Measurements from ENCODE around the gene SLC39A11. TPM values are rescaled to one million over a fixed set of nuclear protein-coding genes. Genes with fewer than 3 reads are reported as not detected.

Gene SLC39A11
- total RNA-seq, 1 donor from 2014 or later: 26.0 TPM

DNA sequence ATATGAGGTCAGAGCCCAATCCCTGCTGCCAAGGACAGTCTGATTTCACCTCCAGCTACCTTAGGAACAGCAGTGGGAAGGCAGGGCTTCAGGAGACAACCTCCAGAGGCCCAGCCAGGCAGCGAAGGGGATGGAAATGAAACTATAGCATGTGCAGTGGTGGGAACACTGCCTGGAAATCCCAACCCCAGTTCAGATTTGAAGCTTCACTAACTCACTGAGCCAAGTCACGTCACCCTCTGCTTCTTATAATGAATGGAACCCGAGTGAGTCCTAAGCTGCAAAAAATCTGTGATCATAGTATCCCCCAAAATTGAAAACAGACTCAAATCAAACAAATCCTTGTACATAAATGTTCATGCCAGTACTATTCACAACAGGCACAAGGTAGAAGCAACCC is 36.0 kb upstream of the SLC39A11 start:
- DNase-seq (ENCODE audit: low spot score in 2 of 2, unreplicated experiment in 2 of 2): no peak
- no peaks in the 10 kb centered on the region for H3K9me3 Mint-ChIP-seq
- TF ChIP-seq, protein P1, sequence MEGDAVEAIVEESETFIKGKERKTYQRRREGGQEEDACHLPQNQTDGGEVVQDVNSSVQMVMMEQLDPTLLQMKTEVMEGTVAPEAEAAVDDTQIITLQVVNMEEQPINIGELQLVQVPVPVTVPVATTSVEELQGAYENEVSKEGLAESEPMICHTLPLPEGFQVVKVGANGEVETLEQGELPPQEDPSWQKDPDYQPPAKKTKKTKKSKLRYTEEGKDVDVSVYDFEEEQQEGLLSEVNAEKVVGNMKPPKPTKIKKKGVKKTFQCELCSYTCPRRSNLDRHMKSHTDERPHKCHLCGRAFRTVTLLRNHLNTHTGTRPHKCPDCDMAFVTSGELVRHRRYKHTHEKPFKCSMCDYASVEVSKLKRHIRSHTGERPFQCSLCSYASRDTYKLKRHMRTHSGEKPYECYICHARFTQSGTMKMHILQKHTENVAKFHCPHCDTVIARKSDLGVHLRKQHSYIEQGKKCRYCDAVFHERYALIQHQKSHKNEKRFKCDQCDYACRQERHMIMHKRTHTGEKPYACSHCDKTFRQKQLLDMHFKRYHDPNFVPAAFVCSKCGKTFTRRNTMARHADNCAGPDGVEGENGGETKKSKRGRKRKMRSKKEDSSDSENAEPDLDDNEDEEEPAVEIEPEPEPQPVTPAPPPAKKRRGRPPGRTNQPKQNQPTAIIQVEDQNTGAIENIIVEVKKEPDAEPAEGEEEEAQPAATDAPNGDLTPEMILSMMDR (IDR thresholded peaks at IDR 0.05; ENCODE audit: unreplicated experiment): no peak
- no peak overlapping the region for H3K4me3 Mint-ChIP-seq
- H3K27me3 Mint-ChIP-seq (ENCODE audit: low read depth): peaks cover 3% of the 10 kb centered on the region
- H3K36me3 Mint-ChIP-seq: no peaks in the 10 kb centered on the region
- no peaks in the 10 kb centered on the region for H3K4me1 Mint-ChIP-seq
- no peak overlapping the region for H3K27ac Mint-ChIP-seq

DNA sequence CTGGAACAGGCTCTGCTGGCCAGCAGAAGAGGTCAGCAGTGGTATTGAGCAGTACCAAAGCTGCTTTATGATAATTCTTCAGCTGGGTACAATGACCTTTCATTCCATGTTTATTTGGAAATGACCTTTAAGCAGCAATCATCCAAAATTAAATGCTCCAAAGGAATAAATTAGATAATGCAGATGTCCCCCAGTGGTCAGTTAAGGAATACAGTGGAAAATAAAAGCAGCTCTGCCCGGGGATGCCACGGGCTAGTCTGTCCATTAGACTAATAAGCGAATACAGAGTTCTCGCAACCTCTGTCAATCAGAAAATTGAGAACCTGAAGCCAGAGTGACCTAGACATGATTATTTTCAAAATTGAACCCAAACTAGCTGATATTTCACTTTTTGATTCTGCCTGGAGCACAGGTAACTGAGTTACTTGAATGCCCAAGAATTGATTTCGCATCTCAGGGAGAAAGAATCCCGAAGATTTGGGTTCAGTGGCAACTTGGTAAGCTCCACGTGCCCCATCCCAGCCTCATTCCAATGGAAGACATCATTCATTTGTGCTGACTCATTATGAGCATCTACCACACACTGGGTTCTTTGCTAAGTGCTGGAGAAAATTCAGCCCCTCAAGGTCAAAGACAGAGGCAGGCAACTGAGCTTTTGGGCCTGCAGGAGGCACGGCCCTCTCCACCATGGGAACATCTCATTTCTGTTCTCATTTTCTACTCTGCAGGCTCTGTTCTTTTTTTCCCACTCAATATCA is 34.4 kb upstream of the SLC39A11 start:
- no peak overlapping the region for H3K4me3 Mint-ChIP-seq
- DNase-seq (ENCODE audit: low spot score in 2 of 2, unreplicated experiment in 2 of 2): no peak
- H3K9me3 Mint-ChIP-seq: no peaks in the 10 kb centered on the region
- no peaks in the 10 kb centered on the region for H3K4me1 Mint-ChIP-seq
- H3K27ac Mint-ChIP-seq: no peak overlapping the region
- H3K27me3 Mint-ChIP-seq (ENCODE audit: low read depth): peaks cover 4% of the 10 kb centered on the region
- no peaks in the 10 kb centered on the region for H3K36me3 Mint-ChIP-seq
- TF ChIP-seq, protein P1 (IDR thresholded peaks at IDR 0.05; ENCODE audit: unreplicated experiment): no peak

DNA sequence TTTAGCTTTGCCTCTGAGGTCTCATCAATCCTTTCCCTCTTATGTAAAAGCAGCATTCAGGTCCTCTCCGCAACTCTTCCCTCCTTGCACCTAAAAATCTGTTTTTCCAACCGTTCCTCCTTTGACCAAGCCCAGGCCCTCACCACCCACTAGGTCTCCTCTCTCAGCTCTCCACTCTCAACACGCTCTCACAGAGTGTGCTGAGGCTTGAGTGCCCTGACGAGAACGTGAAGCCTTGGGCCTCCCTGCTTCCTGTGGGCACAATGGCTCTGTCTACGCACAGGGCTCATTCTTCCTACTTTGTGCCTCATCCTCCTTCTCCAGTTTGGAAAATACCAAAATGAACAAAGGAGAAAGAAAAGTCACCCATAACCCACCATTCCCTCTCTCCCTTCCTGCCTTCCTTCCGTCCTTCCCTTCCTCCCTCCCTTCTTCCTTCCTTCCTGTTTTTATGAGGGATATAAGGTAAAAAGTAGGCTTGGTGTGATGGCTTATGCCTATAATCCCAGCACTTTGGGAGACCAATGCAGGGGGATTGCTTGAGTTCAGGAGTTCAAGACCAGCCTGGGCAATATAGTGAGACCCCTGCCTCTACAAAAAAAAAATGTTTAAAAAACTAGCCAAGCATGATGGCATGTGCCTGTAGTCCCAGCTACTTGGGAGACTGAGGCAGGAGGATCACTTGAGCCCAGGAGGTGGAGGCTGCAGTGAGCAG is 31.3 kb upstream of the SLC39A11 start:
- H3K4me3 Mint-ChIP-seq: no peak overlapping the region
- TF ChIP-seq, protein P1 (IDR thresholded peaks at IDR 0.05; ENCODE audit: unreplicated experiment): no peak
- no peaks in the 10 kb centered on the region for H3K36me3 Mint-ChIP-seq
- H3K4me1 Mint-ChIP-seq: no peaks in the 10 kb centered on the region
- no peak for DNase-seq (ENCODE audit: low spot score in 2 of 2, unreplicated experiment in 2 of 2)
- H3K27me3 Mint-ChIP-seq (ENCODE audit: low read depth): peaks cover 2% of the 10 kb centered on the region
- no peaks in the 10 kb centered on the region for H3K9me3 Mint-ChIP-seq
- H3K27ac Mint-ChIP-seq: no peak overlapping the region

DNA sequence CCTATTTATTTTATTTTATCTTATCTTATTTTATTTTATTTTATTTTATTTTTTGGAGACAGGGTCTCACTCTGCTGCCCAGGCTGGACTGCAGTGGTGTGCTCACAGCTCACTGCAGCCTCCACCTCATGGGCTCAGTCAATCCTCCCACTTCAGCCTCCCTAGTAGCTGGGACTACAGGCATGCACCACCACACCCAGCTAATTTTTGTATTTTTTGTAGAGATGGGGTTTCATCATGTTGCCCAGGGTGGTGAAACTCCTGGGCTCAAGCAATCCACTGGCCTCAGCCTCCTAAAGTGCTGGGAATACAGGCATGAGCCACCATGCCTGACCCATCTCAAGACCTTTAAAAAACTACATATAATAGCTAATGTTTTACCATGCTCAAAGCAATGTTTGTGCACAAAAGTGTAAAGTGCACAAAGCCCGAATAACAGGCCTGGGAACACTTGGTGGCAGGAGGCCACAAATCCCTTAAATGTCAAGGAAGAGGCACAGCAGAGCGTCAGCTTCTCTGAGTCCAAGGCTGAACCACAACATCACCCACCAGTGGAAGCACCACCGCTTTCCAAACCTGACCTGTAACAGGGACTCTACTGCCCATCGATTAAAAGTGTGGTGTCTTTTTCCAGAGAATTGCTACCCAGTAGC is 30.6 kb upstream of the SLC39A11 start:
- Mint-ChIP-seq H3K4me1 (no peaks in the 10 kb centered on the region), H3K27ac (no peak overlapping the region), H3K9me3 (no peaks in the 10 kb centered on the region), H3K4me3 (no peak overlapping the region), H3K27me3 (ENCODE audit: low read depth) (peaks cover 2% of the 10 kb centered on the region), H3K36me3 (no peaks in the 10 kb centered on the region)
- TF ChIP-seq, protein P1 (IDR thresholded peaks at IDR 0.05; ENCODE audit: unreplicated experiment): no peak
- DNase-seq (ENCODE audit: low spot score in 2 of 2, unreplicated experiment in 2 of 2): no peak

DNA sequence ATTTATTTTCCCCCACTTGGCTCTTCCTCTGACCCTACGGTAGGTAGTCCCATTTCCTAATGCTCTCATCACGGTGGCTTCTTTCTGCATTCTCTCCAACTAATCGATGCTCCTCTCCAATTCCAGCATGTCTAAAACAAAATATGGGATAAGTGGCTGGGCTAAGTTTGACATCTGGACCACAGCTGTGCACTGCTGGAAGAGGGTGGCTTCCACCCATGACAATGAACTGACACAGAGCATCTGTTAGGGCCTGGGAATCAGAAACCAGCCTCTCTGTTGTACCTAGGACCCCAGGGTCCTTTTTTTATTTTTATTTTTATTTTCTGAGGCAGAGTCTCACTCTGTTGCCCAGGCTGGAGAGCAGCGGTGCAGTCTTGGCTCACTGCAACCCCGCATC is 29.0 kb upstream of the SLC39A11 start:
- Mint-ChIP-seq H3K27me3 (ENCODE audit: low read depth) (peaks cover 2% of the 10 kb centered on the region), H3K4me1 (no peaks in the 10 kb centered on the region), H3K9me3 (no peaks in the 10 kb centered on the region), H3K27ac (no peak overlapping the region), H3K36me3 (no peaks in the 10 kb centered on the region), H3K4me3 (no peak overlapping the region)
- TF ChIP-seq, protein P1 (IDR thresholded peaks at IDR 0.05; ENCODE audit: unreplicated experiment): no peak
- DNase-seq (ENCODE audit: low spot score in 2 of 2, unreplicated experiment in 2 of 2): no peak
